Tibial nerve (tissue), 4 donors: ENCODE data around the gene USP11.

Source experiments
- CTCF ChIP-seq, 5 experiments: fragments of 200-600 bp in 3 of 5; fragments of 450-650 bp in 2 of 5; sonication (generic) in 3 of 5; IDR thresholded peaks; one replicate each; pipeline ENCODE4 v1.5.1; 2016 to 2019; ENCODE audit warnings: antibody characterized with exemption in 5 of 5, mild to moderate bottlenecking in 3 of 5, moderate library complexity in 2 of 5
- EP300 ChIP-seq, 2 donors: sonication (generic); formaldehyde crosslinking; IDR thresholded peaks; one replicate each; pipeline ENCODE4 v1.6.1; 2017; ENCODE audit warnings: antibody characterized with exemption in 2 of 2, mild to moderate bottlenecking in 1 of 2
- POLR2A ChIP-seq, 2 donors: fragments of 450-650 bp; IDR thresholded peaks; one replicate each; pipeline ENCODE4 v1.6.1; 2017; ENCODE audit warnings: antibody characterized with exemption in 2 of 2, mild to moderate bottlenecking in 2 of 2, moderate library complexity in 2 of 2

DNA sequence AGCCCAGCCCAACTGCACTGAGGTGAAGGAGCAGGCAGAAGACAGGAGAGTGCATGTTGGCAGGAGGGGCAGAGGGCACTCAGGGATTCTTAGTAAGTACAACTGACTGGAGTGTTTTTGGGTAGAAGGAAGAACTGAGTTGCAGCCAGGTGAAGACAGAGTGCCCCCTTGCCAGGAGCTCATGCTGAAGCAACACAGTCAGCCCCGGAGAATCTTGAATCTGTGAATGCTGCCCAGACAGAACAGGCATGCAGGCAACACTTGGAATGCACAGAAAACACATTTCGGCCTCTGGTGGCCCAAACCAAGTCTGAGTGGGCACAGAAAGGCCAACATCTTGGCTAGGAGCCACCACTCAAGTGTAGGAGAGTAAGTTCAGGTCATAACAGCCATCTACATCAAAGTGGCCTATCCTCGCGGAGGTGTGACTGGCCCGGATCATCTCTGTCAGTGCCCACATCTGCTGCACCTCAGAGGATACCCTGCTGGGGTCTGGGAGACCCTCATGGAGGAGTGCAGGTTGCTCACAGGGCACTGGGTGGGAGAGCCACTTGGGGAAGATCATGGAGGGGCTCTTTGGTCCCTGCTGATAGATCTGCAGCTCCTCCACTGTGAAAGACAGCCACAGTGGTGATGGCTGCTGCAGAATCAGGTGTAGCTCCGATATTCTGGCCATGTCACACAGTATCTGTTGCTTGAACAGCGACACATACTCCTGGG lies 40.4 kb downstream of the USP11 start:
- no peak for TF ChIP-seq CTCF (IDR thresholded peaks at IDR 0.05)
- no peak for TF ChIP-seq POLR2A (IDR thresholded peaks at IDR 0.05)
- TF ChIP-seq EP300 (IDR thresholded peaks at IDR 0.05) = no peak
